ENCODE results near the gene RAB11A. TPM values are rescaled to one million over a fixed set of nuclear protein-coding genes. Genes with fewer than 3 reads are reported as not detected.

RAB11A gene
- total and polyA plus RNA-seq, 7 donors, result 74.2 to 468 (median 112) TPM

DNA sequence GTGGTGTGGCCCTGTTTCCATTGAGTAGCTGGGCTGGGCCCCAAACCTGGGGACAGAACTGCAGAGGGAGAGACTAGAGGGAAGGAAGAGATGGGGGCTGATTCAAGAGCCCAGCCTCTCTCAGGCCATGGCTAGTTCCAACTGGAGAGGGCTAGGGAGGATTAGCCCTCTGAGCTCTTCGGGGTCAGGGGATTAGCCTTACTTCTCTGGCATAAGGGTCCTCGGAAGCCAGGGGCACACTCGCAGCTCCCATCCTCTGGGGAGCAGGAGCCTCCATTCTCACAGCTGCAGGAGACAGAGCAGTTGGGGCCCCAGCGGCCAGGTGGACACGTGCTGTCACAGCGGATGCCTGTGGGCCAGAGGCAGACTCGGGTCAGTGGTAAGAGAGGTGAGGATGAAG is 53.3 kb downstream of the RAB11A start:
- intact Hi-C loops (cut with DNase I), result no loop called here
- 87 to 94% methylated on average over 7 of the region's 7 CpGs for WGBS, 2 donors

DNA sequence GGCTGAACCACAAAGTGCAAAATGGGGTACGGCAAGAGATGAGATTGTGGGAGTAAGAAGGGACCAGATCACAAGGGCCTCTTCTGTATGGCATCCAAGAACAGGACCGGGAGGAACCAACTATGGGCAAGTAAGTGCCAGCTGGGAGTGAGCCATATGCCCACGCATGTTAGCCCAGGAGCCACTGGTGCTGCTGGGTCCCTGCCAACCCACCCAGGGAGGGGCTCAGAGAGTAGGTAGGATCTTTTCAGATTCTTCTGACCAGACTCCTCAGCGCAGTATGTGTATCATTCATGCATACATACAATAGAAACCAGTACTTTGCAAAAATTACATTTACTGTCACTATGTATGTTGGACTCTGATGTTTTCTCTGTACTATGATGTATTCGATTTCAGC is 54.0 kb downstream of the RAB11A start:
- no peaks in the 10 kb centered on the region for H3K9me3 ChIP-seq
- 79 to 91% methylated on average over 5 of the region's 5 CpGs for WGBS, 2 donors
- no peaks in the 10 kb centered on the region for H3K36me3 ChIP-seq
- H3K4me3 ChIP-seq, result no peak overlapping the region
- no peak for DNase-seq
- no peak for TF ChIP-seq EP300 (IDR thresholded peaks at IDR 0.05)
- no peak overlapping the region for H3K27ac ChIP-seq
- no peaks in the 10 kb centered on the region for H3K27me3 ChIP-seq
- intact Hi-C loops (cut with DNase I), result no loop called here
- no peaks in the 10 kb centered on the region for H3K4me1 ChIP-seq

More for the DNA sequence above, 53.3 kb downstream of the RAB11A start:
- no peak overlapping the region for H3K27ac ChIP-seq
- no peaks in the 10 kb centered on the region for H3K27me3 ChIP-seq
- H3K4me1 ChIP-seq, result no peaks in the 10 kb centered on the region
- DNase-seq, result no peak
- no peaks in the 10 kb centered on the region for H3K9me3 ChIP-seq
- no peaks in the 10 kb centered on the region for H3K36me3 ChIP-seq
- H3K4me3 ChIP-seq, result no peak overlapping the region
- TF ChIP-seq POLR2A (IDR thresholded peaks at IDR 0.05), result no peak
- TF ChIP-seq POLR2AphosphoS5 (IDR thresholded peaks at IDR 0.05), result no peak
- TF ChIP-seq, protein P1, sequence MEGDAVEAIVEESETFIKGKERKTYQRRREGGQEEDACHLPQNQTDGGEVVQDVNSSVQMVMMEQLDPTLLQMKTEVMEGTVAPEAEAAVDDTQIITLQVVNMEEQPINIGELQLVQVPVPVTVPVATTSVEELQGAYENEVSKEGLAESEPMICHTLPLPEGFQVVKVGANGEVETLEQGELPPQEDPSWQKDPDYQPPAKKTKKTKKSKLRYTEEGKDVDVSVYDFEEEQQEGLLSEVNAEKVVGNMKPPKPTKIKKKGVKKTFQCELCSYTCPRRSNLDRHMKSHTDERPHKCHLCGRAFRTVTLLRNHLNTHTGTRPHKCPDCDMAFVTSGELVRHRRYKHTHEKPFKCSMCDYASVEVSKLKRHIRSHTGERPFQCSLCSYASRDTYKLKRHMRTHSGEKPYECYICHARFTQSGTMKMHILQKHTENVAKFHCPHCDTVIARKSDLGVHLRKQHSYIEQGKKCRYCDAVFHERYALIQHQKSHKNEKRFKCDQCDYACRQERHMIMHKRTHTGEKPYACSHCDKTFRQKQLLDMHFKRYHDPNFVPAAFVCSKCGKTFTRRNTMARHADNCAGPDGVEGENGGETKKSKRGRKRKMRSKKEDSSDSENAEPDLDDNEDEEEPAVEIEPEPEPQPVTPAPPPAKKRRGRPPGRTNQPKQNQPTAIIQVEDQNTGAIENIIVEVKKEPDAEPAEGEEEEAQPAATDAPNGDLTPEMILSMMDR (IDR thresholded peaks at IDR 0.05), result no peak
- no peak for TF ChIP-seq EP300 (IDR thresholded peaks at IDR 0.05)

GRCh38 chr15:65924004-65924403 is 54.7 kb downstream of the RAB11A start:
- Histone ChIP-seq H3K27ac (no peak overlapping the region), H3K36me3 (no peaks in the 10 kb centered on the region), H3K9me3 (no peaks in the 10 kb centered on the region), H3K4me3 (no peak overlapping the region), H3K4me1 (no peaks in the 10 kb centered on the region), H3K27me3 (no peaks in the 10 kb centered on the region)
- TF ChIP-seq POLR2AphosphoS5 (IDR thresholded peaks at IDR 0.05), result no peak
- TF ChIP-seq, protein P1 (IDR thresholded peaks at IDR 0.05), result no peak
- no peak for TF ChIP-seq POLR2A (IDR thresholded peaks at IDR 0.05)
- no peak for TF ChIP-seq EP300 (IDR thresholded peaks at IDR 0.05)
- intact Hi-C loops (cut with DNase I), result no loop called here
- WGBS, 2 donors, result 89 to 90% methylated on average over 3 of the region's 3 CpGs
- no peak for DNase-seq

DNA sequence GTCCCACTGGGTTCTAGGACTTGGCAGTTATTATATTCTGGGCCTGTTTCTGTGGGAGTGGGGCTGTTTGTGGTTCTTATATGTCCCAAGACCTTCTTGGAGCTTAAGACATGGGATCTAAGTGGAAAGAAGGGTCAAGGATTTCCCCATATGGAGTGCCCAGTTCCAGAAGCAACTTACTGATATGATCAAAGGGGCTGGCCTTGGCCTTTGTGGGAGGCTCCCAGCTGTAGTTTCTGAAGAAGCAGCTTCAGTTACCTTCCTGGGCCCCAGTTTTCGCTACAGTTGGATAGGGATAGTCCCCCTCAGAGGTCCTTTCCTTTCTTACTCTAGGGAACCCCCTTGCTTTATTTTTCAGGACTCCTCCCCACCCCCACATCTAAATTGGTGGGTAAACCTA is 56.0 kb downstream of the RAB11A start:
- DNase-seq, result no peak
- intact Hi-C loops (cut with DNase I), result no loop called here
- no peak overlapping the region for H3K4me3 ChIP-seq
- no peaks in the 10 kb centered on the region for H3K9me3 ChIP-seq
- H3K36me3 ChIP-seq, result no peaks in the 10 kb centered on the region
- WGBS, 2 donors, result 92 to 98% methylated on average over 1 of the region's 1 CpG
- no peaks in the 10 kb centered on the region for H3K27me3 ChIP-seq
- H3K4me1 ChIP-seq, result no peaks in the 10 kb centered on the region
- no peak overlapping the region for H3K27ac ChIP-seq
- TF ChIP-seq POLR2A (IDR thresholded peaks at IDR 0.05) (no peak), POLR2AphosphoS5 (IDR thresholded peaks at IDR 0.05) (no peak), EP300 (IDR thresholded peaks at IDR 0.05) (no peak)
- TF ChIP-seq, protein P1 (IDR thresholded peaks at IDR 0.05), result no peak

GRCh38 chr15:65926459-65926858 is 57.2 kb downstream of the RAB11A start:
- TF ChIP-seq EP300 (IDR thresholded peaks at IDR 0.05) (no peak), POLR2AphosphoS5 (IDR thresholded peaks at IDR 0.05) (no peak), POLR2A (IDR thresholded peaks at IDR 0.05) (no peak)
- TF ChIP-seq, protein P1 (IDR thresholded peaks at IDR 0.05), result no peak
- Histone ChIP-seq H3K9me3 (no peaks in the 10 kb centered on the region), H3K36me3 (no peaks in the 10 kb centered on the region), H3K4me1 (no peaks in the 10 kb centered on the region), H3K27ac (no peak overlapping the region), H3K27me3 (no peaks in the 10 kb centered on the region), H3K4me3 (no peak overlapping the region)
- intact Hi-C loops (cut with DNase I), result no loop called here
- DNase-seq, result no peak
- 98 to 100% methylated on average over 1 of the region's 1 CpG for WGBS, 2 donors
